Progenitor cell of endocrine pancreas (in vitro differentiated cells): ENCODE measurements around the gene STK32B. TPM values are rescaled to one million over a fixed set of nuclear protein-coding genes. Genes with fewer than 3 reads are reported as not detected.
A peak's percentile ranks its signal among the peaks of the same experiment; 100 is the strongest.

Experiments used
- DNase-seq: peaks from one replicate; pipeline ENCODE4 v3.0.0; 2021; ENCODE audit warnings: low spot score; ENCODE audit not compliant: unreplicated experiment
- H3K27ac Mint-ChIP-seq: 2 replicates; pipeline ENCODE4 v1.8.0; 2021; ENCODE audit warnings: mild to moderate bottlenecking, moderate library complexity, mixed read lengths
- H3K27me3 Mint-ChIP-seq: 2 replicates; pipeline ENCODE4 v1.8.0; 2021; ENCODE audit warnings: mixed read lengths
- H3K36me3 Mint-ChIP-seq: 2 replicates; pipeline ENCODE4 v1.8.0; 2022; ENCODE audit warnings: mixed read lengths; ENCODE audit not compliant: insufficient read depth
- H3K4me1 Mint-ChIP-seq: 2 replicates; pipeline ENCODE4 v1.8.0; 2021; ENCODE audit warnings: low read depth, mixed read lengths
- H3K4me3 Mint-ChIP-seq: 2 replicates; pipeline ENCODE4 v1.8.0; 2021; ENCODE audit warnings: low read depth, mild to moderate bottlenecking, moderate library complexity, mixed read lengths
- H3K9me3 Mint-ChIP-seq: 2 replicates; pipeline ENCODE4 v1.8.0; 2021; ENCODE audit warnings: low read depth, mixed read lengths
- CTCF ChIP-seq: fragments of 200-600 bp; sonication (generic); IDR thresholded peaks from one replicate; pipeline ENCODE4 v1.5.0; 2021; ENCODE audit warnings: antibody characterized with exemption, mild to moderate bottlenecking; ENCODE audit not compliant: unreplicated experiment
- total RNA-seq: library from RNA; stranded (reverse); gene quantifications from 2 replicates; pipeline ENCODE4 v1.2.1, GENCODE V29; 2021

STK32B gene
- total RNA-seq, 1 donor from 2014 or later = 0.36 TPM

GRCh38 chr4:5050520-5051277 is 581 bp upstream of the STK32B start:
- H3K4me1 Mint-ChIP-seq = peaks cover 6% of the 10 kb centered on the region
- no peak overlapping the region for H3K27ac Mint-ChIP-seq
- peak overlapping the region; percentile 81 for H3K4me3 Mint-ChIP-seq
- DNase-seq = peak; percentile 47
- peak; percentile 78 for TF ChIP-seq CTCF
- H3K36me3 Mint-ChIP-seq = no peaks in the 10 kb centered on the region
- H3K27me3 Mint-ChIP-seq = peaks cover 61% of the 10 kb centered on the region
- H3K9me3 Mint-ChIP-seq = no peaks in the 10 kb centered on the region

GRCh38 chr4:5052204-5052702 is 973 bp downstream of the STK32B start:
- H3K9me3 Mint-ChIP-seq = no peaks in the 10 kb centered on the region
- H3K4me1 Mint-ChIP-seq = peaks cover 6% of the 10 kb centered on the region
- H3K27ac Mint-ChIP-seq = no peak overlapping the region
- H3K36me3 Mint-ChIP-seq = no peaks in the 10 kb centered on the region
- peaks cover 69% of the 10 kb centered on the region for H3K27me3 Mint-ChIP-seq
- no peak overlapping the region for H3K4me3 Mint-ChIP-seq
- no peak for DNase-seq
- TF ChIP-seq CTCF = no peak

- Mint-ChIP-seq H3K27ac (no peak overlapping the region), H3K27me3 (peaks cover 70% of the 10 kb centered on the region), H3K4me3 (no peak overlapping the region), H3K9me3 (no peaks in the 10 kb centered on the region), H3K4me1 (peaks cover 6% of the 10 kb centered on the region), H3K36me3 (no peaks in the 10 kb centered on the region)
- no peak for TF ChIP-seq CTCF
- no peak for DNase-seq
Measured at GRCh38 chr4:5052726-5053425, 1.6 kb downstream of the STK32B start.

- Mint-ChIP-seq H3K4me3 (no peak overlapping the region), H3K9me3 (no peaks in the 10 kb centered on the region), H3K27me3 (peaks cover 66% of the 10 kb centered on the region), H3K27ac (no peak overlapping the region), H3K36me3 (no peaks in the 10 kb centered on the region), H3K4me1 (peaks cover 6% of the 10 kb centered on the region)
- no peak for DNase-seq
- TF ChIP-seq CTCF = no peak
Measured at GRCh38 chr4:5054532-5054931, 3.3 kb downstream of the STK32B start.

- peaks cover 63% of the 10 kb centered on the region for H3K27me3 Mint-ChIP-seq
- H3K4me3 Mint-ChIP-seq = no peak overlapping the region
- TF ChIP-seq CTCF = no peak
- no peaks in the 10 kb centered on the region for H3K9me3 Mint-ChIP-seq
- DNase-seq = no peak
- no peak overlapping the region for H3K27ac Mint-ChIP-seq
- peaks cover 6% of the 10 kb centered on the region for H3K4me1 Mint-ChIP-seq
- H3K36me3 Mint-ChIP-seq = no peaks in the 10 kb centered on the region
Measured at GRCh38 chr4:5055411-5055810, 4.1 kb downstream of the STK32B start.
